Effector CD4-positive, alpha-beta T cell (primary cell): ENCODE data around the gene SRD5A3.
A peak's percentile ranks its signal among the peaks of the same experiment; 100 is the strongest.

Experiments used
- DNase-seq: peaks from one replicate; pipeline ENCODE4 v3.0.0-alpha.2; 2020

Gene SRD5A3

GRCh38 chr4:55378617-55379467 lies 32.8 kb downstream of the SRD5A3 start:
- no peak for DNase-seq

DNA sequence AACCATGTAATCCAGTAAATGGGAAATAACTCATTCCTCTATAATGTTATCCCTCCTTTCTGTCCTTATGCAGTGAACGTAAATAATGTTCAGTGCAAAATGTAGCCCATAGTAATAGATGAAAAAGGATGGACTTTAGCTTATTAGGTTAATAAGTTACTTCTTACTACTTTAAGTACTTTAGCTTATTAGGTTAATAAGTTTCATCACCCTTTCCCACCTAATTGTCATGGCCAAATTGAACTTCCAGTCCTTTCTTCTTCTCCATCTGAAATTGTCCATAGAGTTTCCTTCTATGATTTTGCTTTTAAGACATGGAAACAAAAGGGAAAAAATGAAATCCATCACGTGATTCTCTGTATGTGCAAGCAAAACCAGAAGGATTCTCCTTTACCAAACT lies 34.5 kb downstream of the SRD5A3 start:
- no peak for DNase-seq

DNA sequence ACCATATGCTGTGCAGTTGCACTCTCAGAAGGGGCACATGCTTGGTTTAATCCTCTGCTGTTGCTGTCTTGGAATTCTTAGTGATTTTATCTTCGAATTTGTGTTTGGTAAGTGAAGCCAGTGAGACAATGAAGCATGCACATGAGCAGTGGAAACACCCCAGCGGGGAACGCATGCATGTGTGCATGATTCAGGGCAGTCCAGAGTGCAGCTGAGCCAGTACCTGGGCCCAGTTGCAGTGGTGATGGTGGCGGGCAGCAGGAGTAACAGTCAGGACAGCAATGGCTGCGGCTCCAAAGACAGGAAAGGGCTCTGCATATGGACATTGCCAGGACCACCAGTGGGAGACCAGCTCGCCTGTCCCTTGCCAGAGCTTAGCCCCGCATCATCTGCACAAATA lies 35.5 kb downstream of the SRD5A3 start:
- DNase-seq: no peak

DNA sequence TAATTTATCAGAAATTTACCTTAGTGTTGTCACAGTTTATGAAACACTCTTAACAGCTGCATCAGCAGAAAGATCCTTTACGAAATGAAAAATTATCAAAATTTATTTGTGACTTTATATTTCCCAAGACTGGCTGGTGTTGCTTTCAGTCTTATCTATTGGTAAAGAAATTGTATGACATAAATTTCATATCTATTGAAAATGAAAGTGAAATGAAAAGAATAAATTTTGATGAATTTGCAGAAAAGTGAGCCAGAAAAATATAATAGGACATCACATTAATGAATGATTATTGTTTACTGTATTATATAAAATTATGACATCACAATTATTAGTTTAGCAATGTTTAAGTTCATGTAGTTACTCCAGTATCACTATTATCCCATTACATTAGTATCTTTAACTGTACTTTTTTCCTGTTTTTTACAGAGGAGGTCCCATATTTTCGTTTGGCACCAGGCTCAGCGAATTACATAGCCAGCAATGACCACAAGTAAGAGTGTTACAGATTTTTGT lies 36.5 kb downstream of the SRD5A3 start:
- no peak for DNase-seq

DNA sequence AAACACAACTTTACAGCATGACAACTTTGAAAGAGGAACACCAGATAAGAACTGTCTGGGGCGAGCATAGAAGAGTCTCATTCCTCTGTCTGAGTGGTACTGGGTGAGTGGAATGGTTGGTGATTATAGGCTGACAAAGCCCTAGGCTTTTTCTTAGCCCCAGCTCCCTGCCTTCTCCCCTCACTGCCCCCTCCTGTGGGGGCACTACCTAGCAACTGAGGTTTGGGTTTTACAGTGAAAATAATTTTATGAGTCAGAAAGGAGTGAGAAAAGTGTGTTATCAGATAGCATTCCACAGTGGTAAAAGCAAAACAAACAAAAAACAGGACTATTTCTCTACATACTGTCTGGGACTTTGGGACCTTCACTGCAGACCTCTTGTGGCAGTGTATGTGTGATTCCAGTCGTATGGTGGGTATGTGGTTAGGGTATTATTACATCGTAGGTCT lies 39.2 kb downstream of the SRD5A3 start:
- no peak for DNase-seq

DNA sequence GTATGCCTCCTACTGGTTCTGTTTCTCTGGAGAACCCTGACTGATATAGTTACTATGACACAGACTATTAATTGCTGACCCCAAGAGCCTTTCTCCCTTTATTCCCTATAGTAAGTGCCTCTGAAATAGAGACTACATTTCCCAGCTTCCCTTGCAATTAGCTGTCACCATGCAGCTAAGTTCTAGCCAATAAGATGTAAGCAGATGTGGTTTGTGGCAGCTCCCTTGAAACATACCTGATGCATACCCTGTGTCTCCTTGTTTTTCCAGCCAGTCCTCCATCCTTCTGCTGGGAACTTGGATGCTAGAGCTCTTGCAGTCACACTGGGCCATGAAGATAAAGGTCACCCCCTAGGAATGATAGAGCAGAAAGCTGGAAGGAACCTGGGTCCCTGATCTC lies 40.0 kb downstream of the SRD5A3 start:
- no peak for DNase-seq

DNA sequence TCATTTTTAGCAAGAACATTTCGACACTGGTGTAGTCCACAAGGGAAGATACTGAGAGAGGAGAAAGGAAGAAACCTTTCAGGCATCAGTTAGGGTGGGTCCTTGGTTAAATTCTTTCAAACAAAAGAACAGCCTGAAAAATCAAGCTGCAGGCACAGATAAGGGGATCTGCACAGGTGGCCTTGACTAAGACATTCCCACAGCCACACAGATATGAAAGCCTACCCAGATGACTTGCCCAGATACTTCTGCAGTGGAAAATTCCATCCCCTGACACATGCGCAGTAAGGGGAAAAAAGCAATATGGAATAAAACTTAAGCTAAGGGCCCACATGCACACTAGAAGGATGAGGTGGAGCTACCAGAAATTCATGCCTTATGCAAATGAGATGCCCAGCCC lies 40.8 kb downstream of the SRD5A3 start:
- no peak for DNase-seq

DNA sequence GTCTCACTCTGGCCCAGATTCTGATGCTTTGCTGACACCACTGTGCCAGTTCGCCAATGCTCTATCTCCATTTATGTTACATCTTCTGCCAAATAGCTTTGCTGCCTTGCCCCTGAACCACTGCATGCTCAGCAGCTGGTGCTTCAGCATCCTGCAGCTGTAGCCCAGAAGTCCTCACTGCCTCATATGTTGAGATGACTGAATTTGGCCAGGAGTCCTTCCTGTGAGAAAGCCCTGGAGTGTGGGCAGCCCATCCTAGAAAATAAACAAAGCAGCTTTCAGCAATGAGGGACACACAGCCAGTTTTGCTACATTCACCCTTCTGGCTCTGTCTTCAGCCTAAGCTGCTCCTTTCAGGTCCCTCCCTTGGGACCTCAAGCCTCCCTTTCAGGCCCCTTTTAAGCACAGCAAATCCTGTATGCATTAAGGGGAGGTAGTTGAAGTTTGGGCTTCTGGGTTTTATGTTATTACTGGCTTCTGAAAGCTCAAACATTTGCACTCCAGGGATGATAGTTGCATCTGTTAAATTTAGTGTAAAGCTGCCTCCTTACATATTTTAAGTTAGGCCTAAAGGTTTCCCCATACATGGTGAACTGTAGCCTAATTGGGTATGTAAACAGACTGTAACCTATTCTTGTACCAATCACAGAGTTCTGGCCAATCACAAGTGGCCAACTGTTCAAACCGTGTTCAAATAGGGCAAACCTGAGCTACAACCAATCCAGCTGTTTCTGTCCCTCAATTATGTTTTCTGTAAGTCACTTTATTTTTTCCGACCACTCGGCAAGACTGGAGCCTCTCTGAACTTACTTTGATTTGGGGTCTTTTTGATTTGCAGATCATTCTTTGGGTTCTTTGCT lies 47.6 kb downstream of the SRD5A3 start:
- no peak for DNase-seq

DNA sequence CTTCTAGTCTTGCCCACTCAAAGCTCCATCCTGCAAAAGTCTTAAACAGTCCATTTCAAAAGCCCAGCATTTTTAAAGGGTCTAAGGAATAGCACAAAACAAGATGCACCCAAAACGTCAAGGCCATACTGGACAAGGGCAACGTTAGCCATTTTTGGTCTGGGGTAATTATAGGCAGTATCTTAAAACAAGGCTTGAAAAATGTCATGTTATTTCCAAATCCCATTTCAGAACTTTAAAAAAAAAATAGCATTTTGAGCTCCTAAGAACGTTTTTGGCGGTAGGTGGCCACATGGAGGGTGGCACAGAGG lies 49.1 kb downstream of the SRD5A3 start:
- DNase-seq: no peak

- peak; percentile 87 for DNase-seq
Measured at GRCh38 chr4:55395529-55396307, 49.7 kb downstream of the SRD5A3 start, which contains the start of gene TMEM165. TMEM165 (plus strand) TSS chr4:55395957; CDS start chr4:55396190, 233 bp downstream.

- DNase-seq: peak; percentile 12
Measured at GRCh38 chr4:55396308-55397125, 50.5 kb downstream of the SRD5A3 start.

GRCh38 chr4:55397126-55397436 lies 51.0 kb downstream of the SRD5A3 start:
- DNase-seq: no peak

- DNase-seq: no peak
Measured at GRCh38 chr4:55397520-55398321, 51.7 kb downstream of the SRD5A3 start.

DNA sequence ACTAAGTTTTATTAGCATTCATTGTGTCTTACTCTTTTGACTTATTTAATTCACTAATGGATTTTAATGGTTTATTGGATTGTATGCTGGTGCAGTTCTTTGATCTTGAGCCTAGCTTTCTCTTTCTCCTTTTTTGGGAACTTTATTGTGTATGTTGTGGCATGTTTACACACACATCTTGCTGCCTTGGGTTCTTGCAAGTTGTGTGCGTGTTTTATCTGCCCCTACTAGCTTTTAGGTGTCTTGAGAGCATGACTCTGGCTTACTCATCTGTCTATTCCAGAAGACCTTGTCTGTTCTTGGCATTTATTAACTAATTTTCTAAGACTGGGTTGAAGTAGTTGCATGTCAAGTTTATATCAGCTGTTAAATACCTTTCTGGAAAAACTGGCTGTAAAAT lies 52.4 kb downstream of the SRD5A3 start:
- DNase-seq: no peak

GRCh38 chr4:55398966-55399365 lies 52.9 kb downstream of the SRD5A3 start:
- DNase-seq: no peak

DNA sequence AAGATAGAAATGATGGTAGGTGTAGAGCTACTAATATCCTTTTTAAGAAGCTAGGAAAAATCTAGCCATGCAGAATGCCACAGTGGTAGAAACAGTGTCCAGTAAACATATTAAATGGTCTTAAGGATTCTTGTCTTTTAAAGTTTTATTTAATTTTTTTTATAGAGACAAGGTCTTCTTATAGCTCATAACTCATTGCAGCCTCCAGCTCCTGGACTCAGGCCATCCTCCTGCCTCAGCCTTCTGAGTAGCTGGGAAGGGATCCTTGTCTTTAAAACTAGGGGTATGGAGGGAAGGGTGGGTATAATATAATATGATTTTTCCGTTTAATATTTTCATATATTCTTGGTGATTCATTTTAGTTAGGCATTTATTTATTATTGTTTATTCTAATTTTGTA lies 53.5 kb downstream of the SRD5A3 start:
- DNase-seq: no peak

GRCh38 chr4:55405073-55405472 lies 59.0 kb downstream of the SRD5A3 start:
- DNase-seq: no peak

DNA sequence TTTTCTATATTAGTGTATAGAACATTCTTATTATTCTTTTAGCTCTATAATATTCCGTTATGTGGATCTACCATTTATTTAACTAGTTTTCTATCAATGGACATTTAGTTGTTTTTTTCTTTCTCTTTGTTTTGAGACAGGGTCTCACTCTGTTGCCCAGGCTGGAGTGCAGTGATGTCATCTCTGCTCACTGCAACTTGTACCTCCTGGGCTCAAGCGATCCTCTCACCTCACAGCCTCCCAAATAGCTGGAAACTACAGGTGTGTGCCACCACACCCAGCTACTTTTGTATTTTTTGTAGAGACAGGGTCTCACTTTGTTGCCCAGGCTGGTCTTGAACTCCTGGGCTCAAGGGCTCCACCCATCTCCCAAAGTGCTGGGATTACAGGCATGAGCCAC lies 60.5 kb downstream of the SRD5A3 start:
- DNase-seq: no peak

DNA sequence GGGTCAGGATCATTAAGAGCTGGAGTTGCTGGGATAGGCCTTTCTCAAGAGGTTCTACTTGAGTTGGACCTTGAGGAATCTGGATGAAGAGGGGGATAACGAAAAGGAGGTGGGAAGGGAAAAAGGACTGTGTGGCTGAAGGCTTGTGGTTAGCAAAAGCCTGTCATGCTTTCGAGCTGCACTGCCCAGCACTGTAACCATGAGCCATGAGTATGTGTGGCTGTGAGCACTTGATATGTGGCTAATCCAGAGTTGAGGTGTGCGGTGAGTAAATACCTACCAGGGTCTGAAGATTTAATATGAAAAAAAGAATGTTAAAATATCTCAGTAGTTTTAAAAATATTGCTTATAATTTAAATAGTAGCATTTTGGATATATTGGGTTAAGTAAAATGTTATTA lies 61.1 kb downstream of the SRD5A3 start:
- no peak for DNase-seq

DNA sequence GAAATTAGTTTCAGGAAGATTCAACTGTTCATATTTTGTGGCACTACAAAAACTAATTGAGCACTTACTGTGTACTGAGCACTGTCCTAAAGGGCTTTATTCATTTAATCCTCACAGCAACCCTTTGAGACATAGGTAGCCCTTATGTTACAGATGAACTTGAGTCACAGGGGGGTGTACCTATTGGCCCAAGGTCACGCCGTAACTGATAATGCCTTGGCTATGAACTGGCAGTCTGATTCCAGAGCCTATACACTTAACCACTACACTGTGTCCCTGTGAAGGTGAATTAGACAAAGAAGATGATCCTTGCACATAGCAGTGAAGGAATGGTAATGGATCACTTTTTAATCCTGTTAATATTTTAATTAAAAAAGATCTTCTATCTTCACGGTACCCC lies 61.7 kb downstream of the SRD5A3 start:
- no peak for DNase-seq

DNA sequence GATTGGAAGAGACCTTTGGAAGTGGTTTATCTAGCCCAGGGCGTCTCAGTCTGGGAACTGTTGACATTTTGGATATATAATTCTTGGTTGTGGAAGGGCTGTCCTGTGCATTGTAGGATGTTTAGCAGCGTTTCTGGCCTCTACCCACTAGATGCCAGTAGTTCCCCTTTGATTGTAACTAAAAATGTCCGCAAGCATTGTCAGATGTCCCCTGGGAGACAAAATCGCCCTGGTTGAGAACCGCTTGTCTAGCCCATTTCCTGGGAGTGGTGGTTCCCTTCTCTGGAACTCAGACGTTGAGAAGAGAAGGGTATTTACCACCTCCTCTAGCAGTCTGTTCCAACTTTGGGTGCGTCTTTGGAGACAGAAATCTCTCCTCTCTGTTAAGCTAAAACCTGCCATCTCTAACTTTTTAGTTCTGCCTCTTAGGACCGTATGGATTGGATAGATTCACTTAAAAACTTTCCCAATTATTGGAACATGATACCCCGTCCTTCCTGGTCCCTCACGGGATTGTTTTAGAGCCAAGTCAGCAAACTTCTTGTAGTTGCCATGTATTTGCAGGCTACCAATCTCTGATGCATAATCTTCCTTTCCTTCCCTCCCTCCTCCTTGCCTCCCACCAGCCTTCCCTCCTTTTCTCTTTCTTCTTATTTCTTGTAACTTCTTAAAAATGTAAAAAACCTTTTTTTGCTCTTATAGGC lies 63.6 kb downstream of the SRD5A3 start:
- DNase-seq: no peak
